ENCODE measurements around the gene ATXN1. TPM values are rescaled to one million over a fixed set of nuclear protein-coding genes. Genes with fewer than 3 reads are reported as not detected.
"Not testable (repeated sequence)": the region's sequence is repeated elsewhere in the genome, so short reads cannot be mapped to it uniquely, and the experiment has no call there.

Gene ATXN1
- total RNA-seq, 1 experiment from 2014 or later: 25.6 TPM

GRCh38 chr6:16619777-16620176 is 141.5 kb downstream of the ATXN1 start:
- Histone ChIP-seq H3K36me3 (ENCODE audit: insufficient read depth, low read length, poor library complexity, severe bottlenecking) (no peaks in the 10 kb centered on the region), H3K9me3 (ENCODE audit: low read depth, low read length, poor library complexity, severe bottlenecking) (no peaks in the 10 kb centered on the region), H3K4me1 (ENCODE audit: insufficient read depth, low read length, poor library complexity, severe bottlenecking) (no peaks in the 10 kb centered on the region), H3K27me3 (replicated peaks; ENCODE audit: insufficient read depth, low read depth, low read length, poor library complexity) (no peaks in the 10 kb centered on the region), H3K4me3 (ENCODE audit: low read depth, low read length, poor library complexity, severe bottlenecking) (no peak overlapping the region), H3K27ac (ENCODE audit: low read depth, low read length, poor library complexity, severe bottlenecking) (no peak overlapping the region)
- no peak for TF ChIP-seq CTCF (conservative IDR thresholded peaks at IDR 0.05; ENCODE audit: low read depth, low read length)
- TF ChIP-seq EZH2 (IDR thresholded peaks at IDR 0.05; ENCODE audit: borderline replicate concordance, low read depth, low read length, poor library complexity, severe bottlenecking): no peak
- intact Hi-C loops (cut with micrococcal nuclease; ENCODE audit: unreplicated experiment): no loop called here
- ChIA-PET CTCF (no interaction called here), POLR2A (ENCODE audit: low non-redundant PET) (no interaction called here)
- BruUV-seq (replicated peaks): no TSS peak
- no peak for DNase-seq (ENCODE audit: low spot score)

GRCh38 chr6:16618962-16619361 is 142.3 kb downstream of the ATXN1 start:
- Histone ChIP-seq H3K27me3 (replicated peaks; ENCODE audit: insufficient read depth, low read depth, low read length, poor library complexity) (no peaks in the 10 kb centered on the region), H3K36me3 (ENCODE audit: insufficient read depth, low read length, poor library complexity, severe bottlenecking) (no peaks in the 10 kb centered on the region), H3K4me1 (ENCODE audit: insufficient read depth, low read length, poor library complexity, severe bottlenecking) (no peaks in the 10 kb centered on the region), H3K4me3 (ENCODE audit: low read depth, low read length, poor library complexity, severe bottlenecking) (no peak overlapping the region), H3K9me3 (ENCODE audit: low read depth, low read length, poor library complexity, severe bottlenecking) (no peaks in the 10 kb centered on the region), H3K27ac (ENCODE audit: low read depth, low read length, poor library complexity, severe bottlenecking) (no peak overlapping the region)
- intact Hi-C loops (cut with micrococcal nuclease; ENCODE audit: unreplicated experiment): no loop called here
- DNase-seq (ENCODE audit: low spot score): no peak
- TF ChIP-seq EZH2 (IDR thresholded peaks at IDR 0.05; ENCODE audit: borderline replicate concordance, low read depth, low read length, poor library complexity, severe bottlenecking): no peak
- TF ChIP-seq CTCF (conservative IDR thresholded peaks at IDR 0.05; ENCODE audit: low read depth, low read length): no peak
- POLR2A ChIA-PET (ENCODE audit: low non-redundant PET): no interaction called here
- CTCF ChIA-PET: no interaction called here
- BruUV-seq (replicated peaks): no TSS peak

GRCh38 chr6:16615215-16615614 is 146.0 kb downstream of the ATXN1 start:
- H3K9me3 ChIP-seq (ENCODE audit: low read depth, low read length, poor library complexity, severe bottlenecking); H3K4me1 ChIP-seq (ENCODE audit: insufficient read depth, low read length, poor library complexity, severe bottlenecking); BruUV-seq (replicated peaks); DNase-seq (ENCODE audit: low spot score); intact Hi-C loops (cut with micrococcal nuclease; ENCODE audit: unreplicated experiment); H3K36me3 ChIP-seq (ENCODE audit: insufficient read depth, low read length, poor library complexity, severe bottlenecking); CTCF ChIA-PET; POLR2A ChIA-PET (ENCODE audit: low non-redundant PET); H3K27me3 ChIP-seq (replicated peaks; ENCODE audit: insufficient read depth, low read depth, low read length, poor library complexity); H3K27ac ChIP-seq (ENCODE audit: low read depth, low read length, poor library complexity, severe bottlenecking); H3K4me3 ChIP-seq (ENCODE audit: low read depth, low read length, poor library complexity, severe bottlenecking): not testable (repeated sequence)

GRCh38 chr6:16614143-16614542 is 147.1 kb downstream of the ATXN1 start:
- H3K36me3 ChIP-seq (ENCODE audit: insufficient read depth, low read length, poor library complexity, severe bottlenecking); POLR2A ChIA-PET (ENCODE audit: low non-redundant PET); H3K4me1 ChIP-seq (ENCODE audit: insufficient read depth, low read length, poor library complexity, severe bottlenecking); H3K27ac ChIP-seq (ENCODE audit: low read depth, low read length, poor library complexity, severe bottlenecking); DNase-seq (ENCODE audit: low spot score); CTCF ChIA-PET; H3K27me3 ChIP-seq (replicated peaks; ENCODE audit: insufficient read depth, low read depth, low read length, poor library complexity); H3K4me3 ChIP-seq (ENCODE audit: low read depth, low read length, poor library complexity, severe bottlenecking); H3K9me3 ChIP-seq (ENCODE audit: low read depth, low read length, poor library complexity, severe bottlenecking); BruUV-seq (replicated peaks); intact Hi-C loops (cut with micrococcal nuclease; ENCODE audit: unreplicated experiment): not testable (repeated sequence)

- CTCF ChIA-PET: interaction anchor here (0.6 kb wide), 1 partner anchor 61 kb away, joined by 3 read pairs; no protein-coding TSS in a partner anchor
- H3K36me3 ChIP-seq (ENCODE audit: insufficient read depth, low read length, poor library complexity, severe bottlenecking); POLR2A ChIA-PET (ENCODE audit: low non-redundant PET); intact Hi-C loops (cut with micrococcal nuclease; ENCODE audit: unreplicated experiment); H3K27me3 ChIP-seq (replicated peaks; ENCODE audit: insufficient read depth, low read depth, low read length, poor library complexity); H3K27ac ChIP-seq (ENCODE audit: low read depth, low read length, poor library complexity, severe bottlenecking); H3K9me3 ChIP-seq (ENCODE audit: low read depth, low read length, poor library complexity, severe bottlenecking); BruUV-seq (replicated peaks); H3K4me1 ChIP-seq (ENCODE audit: insufficient read depth, low read length, poor library complexity, severe bottlenecking); DNase-seq (ENCODE audit: low spot score); H3K4me3 ChIP-seq (ENCODE audit: low read depth, low read length, poor library complexity, severe bottlenecking): not testable (repeated sequence)
Measured at GRCh38 chr6:16613504-16613903, 147.8 kb downstream of the ATXN1 start.
